ENCODE data around the gene NFKB1.

The NFKB1 gene

GRCh38 chr4:102647117-102647516 lies 146.0 kb downstream of the NFKB1 start:
- Histone ChIP-seq H3K4me1 (ENCODE audit: control insufficient read depth, insufficient read depth, low read length) (no peaks in the 10 kb centered on the region), H3K9me3 (ENCODE audit: control insufficient read depth, insufficient read depth, low read length) (no peaks in the 10 kb centered on the region), H3K27me3 (ENCODE audit: control insufficient read depth, insufficient read depth, low read length) (no peaks in the 10 kb centered on the region), H3K36me3 (ENCODE audit: control insufficient read depth, insufficient read depth, low read length) (peaks cover 32% of the 10 kb centered on the region), H3K9ac (ENCODE audit: low read depth, low read length) (no peak overlapping the region), H3K4me3 (ENCODE audit: low read depth, low read length) (no peak overlapping the region), H3K27ac (ENCODE audit: low read depth, low read length) (no peak overlapping the region)

DNA sequence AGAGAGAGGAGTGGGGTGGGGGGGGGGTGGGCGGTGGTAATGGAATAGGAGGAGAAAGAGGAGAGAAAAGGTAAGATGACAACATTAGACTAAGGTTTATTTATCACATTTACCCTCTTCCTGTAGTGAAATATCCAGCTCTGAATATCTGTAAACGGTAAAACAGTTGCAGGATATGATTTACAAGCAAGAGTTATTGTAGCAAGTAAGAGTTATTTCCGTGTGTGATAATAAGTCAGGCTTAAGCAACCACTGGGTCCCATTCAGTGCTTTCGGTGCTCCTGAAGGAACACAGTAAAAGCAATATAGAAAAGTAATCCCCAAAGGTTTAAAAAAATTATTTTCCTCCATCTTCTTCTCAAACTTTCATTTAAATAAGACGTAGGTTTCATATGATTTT lies 156.0 kb downstream of the NFKB1 start:
- Histone ChIP-seq H3K9ac (ENCODE audit: low read depth, low read length) (no peak overlapping the region), H3K36me3 (ENCODE audit: control insufficient read depth, insufficient read depth, low read length) (peaks cover 4% of the 10 kb centered on the region), H3K4me3 (ENCODE audit: low read depth, low read length) (no peak overlapping the region), H3K27me3 (ENCODE audit: control insufficient read depth, insufficient read depth, low read length) (no peaks in the 10 kb centered on the region), H3K4me1 (ENCODE audit: control insufficient read depth, insufficient read depth, low read length) (no peaks in the 10 kb centered on the region), H3K9me3 (ENCODE audit: control insufficient read depth, insufficient read depth, low read length) (no peaks in the 10 kb centered on the region), H3K27ac (ENCODE audit: low read depth, low read length) (no peak overlapping the region)

- H3K9me3 ChIP-seq (ENCODE audit: control insufficient read depth, insufficient read depth, low read length), result no peaks in the 10 kb centered on the region
- H3K9ac ChIP-seq (ENCODE audit: low read depth, low read length), result no peak overlapping the region
- no peak overlapping the region for H3K4me3 ChIP-seq (ENCODE audit: low read depth, low read length)
- H3K27me3 ChIP-seq (ENCODE audit: control insufficient read depth, insufficient read depth, low read length), result no peaks in the 10 kb centered on the region
- H3K4me1 ChIP-seq (ENCODE audit: control insufficient read depth, insufficient read depth, low read length), result no peaks in the 10 kb centered on the region
- H3K27ac ChIP-seq (ENCODE audit: low read depth, low read length), result no peak overlapping the region
- H3K36me3 ChIP-seq (ENCODE audit: control insufficient read depth, insufficient read depth, low read length), result peaks cover 17% of the 10 kb centered on the region
Observed at GRCh38 chr4:102663073-102663472, 161.9 kb downstream of the NFKB1 start.

DNA sequence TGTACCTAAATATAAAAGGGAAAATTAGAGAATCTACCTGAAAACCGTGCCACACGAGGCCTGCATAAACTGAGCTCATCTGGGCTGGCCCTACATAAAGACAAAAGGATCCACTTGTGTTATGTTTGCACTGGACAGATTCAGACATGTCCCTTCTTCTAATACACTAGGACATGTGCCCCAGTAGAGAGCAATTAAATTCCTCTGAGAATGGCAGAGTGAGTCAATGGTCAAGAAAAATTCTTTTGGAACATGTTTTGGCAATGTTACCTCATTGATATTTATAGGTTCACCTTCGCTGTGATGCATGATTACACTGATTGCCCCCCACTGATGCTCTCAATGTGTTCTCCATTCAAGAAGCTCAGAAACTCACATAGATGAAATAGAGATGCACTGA lies 164.4 kb downstream of the NFKB1 start:
- no peaks in the 10 kb centered on the region for H3K9me3 ChIP-seq (ENCODE audit: control insufficient read depth, insufficient read depth, low read length)
- H3K4me3 ChIP-seq (ENCODE audit: low read depth, low read length), result no peak overlapping the region
- no peak overlapping the region for H3K9ac ChIP-seq (ENCODE audit: low read depth, low read length)
- no peaks in the 10 kb centered on the region for H3K4me1 ChIP-seq (ENCODE audit: control insufficient read depth, insufficient read depth, low read length)
- H3K27ac ChIP-seq (ENCODE audit: low read depth, low read length), result no peak overlapping the region
- peaks cover 27% of the 10 kb centered on the region for H3K36me3 ChIP-seq (ENCODE audit: control insufficient read depth, insufficient read depth, low read length)
- no peaks in the 10 kb centered on the region for H3K27me3 ChIP-seq (ENCODE audit: control insufficient read depth, insufficient read depth, low read length)

Data from HUES48 (cell line).